Stimulated activated CD4-positive, alpha-beta T cell treated with anti-CD3 and anti-CD28 coated beads, Interleukin-12 subunit alpha, Interleukin-12 subunit beta, amount 100 ng/mL, for 4 hours (primary cell): ENCODE results near the gene TBL1XR1.
A peak's percentile ranks its signal among the peaks of the same experiment; 100 is the strongest.
"Not testable (repeated sequence)": the region's sequence is repeated elsewhere in the genome, so short reads cannot be mapped to it uniquely, and the experiment has no call there.

Source experiments
- DNase-seq: peaks from one replicate; pipeline ENCODE4 v3.0.0-alpha.2; 2020

Gene TBL1XR1

DNA sequence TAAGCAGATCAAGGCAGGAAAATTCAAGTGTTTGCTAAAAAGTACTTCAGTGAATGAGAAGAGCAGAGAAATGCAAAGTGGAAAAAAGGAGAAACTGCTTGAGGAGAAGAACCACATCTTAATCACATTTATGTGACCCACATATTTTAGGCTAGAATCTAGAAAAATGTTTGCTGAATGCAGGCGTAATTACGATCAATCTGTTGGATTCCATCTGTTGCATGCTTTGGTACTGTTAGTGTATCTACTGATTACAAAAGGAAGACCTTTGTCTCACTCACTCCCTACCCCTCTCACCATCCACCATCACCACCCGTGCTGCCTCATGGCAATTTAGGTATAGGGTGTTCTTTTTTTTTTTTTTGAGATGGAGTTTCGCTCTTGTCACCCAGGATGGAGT is 9.7 kb upstream of the TBL1XR1 start:
- DNase-seq = no peak

DNA sequence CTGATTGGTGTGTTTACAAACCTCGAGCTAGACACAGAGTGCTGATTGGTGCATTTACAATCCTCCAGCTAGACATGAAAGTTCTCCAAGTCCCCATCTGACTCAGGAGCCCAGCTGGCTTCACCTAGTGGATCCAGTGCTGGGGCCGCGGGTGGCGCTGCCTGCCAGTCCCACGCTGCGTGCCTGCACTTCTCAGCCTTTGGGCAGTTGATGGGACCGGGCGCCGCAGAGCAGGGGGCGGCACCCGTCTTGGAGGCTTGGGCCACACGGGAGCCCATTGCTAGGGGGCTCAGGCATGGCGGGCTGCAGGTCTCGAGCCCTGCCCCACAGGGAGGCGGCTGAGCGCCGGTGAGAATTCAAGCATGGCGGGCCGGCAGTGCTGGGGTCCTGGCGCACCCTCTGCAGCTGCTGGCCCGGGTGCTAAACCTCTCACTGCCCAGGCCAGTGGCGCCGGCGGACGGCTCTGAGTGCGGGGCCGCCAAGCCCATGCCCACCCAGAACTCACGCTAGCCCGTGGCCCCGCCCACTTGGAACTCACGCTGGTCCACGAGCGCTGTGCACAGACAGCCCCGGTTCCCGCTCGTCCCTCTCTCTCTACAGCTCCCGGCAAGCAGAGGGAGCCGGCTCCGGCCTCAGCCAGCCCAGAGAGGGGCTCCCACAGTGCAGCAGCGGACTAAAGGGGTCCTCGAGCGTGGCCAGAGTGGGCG is 6.6 kb upstream of the TBL1XR1 start:
- no peak for DNase-seq

DNA sequence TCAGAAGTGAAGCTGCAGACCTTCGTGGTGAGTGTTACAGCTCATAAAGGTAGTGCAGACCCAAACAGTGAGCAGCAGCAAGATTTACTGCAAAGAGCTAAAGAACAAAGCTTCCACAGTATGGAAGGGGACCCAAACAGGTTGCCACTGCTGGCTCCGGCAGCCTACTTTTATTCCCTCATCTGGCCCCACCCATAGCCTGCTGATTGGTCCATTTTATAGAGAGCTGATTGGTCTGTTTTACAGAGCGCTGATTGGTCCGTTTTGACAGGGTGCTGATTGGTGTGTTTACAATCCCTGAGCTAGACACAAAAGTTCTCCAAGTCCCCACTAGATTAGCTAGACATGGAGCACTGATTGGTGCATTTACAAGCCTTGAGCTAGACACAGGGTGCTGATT is 5.7 kb upstream of the TBL1XR1 start:
- DNase-seq = not testable (repeated sequence)

DNA sequence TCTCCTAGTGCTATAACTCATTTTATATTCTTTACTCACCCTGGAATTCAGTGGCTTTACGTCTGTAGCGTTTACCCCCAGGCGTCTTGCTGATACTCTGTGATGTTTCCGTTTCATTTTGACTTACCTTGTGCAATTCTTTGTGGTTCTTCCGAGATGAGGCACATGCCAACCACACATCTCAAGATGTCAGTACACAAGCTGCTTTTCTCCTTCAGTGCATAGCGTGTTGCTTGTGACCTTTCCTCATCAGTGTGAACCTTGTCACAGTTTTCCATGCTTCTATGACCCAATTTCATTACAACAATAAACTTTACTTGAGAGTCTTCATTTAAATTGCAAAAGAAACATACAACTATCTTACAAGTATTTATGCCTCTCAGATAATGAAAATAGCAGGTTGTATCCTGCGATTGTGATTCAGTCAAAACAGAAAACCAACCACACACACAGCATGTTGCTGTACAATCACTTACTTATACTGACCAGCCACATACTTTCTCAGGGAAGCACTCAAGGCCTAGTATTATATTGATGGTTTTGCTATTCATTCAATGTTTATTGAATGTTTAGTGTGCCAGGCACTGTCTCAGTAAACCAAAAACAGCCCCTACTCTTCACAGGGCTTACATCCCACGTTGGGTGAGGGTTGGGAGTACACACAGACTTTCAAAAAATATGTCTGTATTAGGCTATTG is 4.6 kb upstream of the TBL1XR1 start:
- peak; percentile 25 for DNase-seq

DNA sequence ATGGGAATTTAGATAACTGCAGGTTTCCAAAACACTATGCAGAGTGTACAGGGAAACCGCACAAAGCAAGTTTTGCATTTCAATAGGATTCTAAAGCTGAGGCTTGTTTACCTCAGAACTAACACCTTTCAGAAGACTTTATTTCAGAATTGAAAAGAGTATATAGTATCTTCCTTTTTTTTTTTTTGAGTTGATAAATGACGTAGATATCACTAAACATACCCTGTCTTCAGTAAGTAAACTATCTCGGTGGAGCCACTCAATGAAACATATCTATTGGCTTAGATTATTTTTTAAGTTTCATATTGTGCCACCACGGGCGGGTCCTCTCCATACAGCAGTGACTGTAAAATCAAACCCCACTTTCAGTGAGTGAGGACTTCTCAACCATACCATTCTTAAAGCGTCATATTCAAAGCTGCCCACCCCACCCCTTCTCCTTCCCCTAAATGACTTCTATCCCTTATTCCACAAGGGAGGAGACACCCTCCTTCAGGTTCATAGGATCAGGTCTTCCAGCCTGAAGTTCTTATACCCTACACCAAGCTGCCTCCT is 2.0 kb upstream of the TBL1XR1 start:
- DNase-seq = no peak

DNA sequence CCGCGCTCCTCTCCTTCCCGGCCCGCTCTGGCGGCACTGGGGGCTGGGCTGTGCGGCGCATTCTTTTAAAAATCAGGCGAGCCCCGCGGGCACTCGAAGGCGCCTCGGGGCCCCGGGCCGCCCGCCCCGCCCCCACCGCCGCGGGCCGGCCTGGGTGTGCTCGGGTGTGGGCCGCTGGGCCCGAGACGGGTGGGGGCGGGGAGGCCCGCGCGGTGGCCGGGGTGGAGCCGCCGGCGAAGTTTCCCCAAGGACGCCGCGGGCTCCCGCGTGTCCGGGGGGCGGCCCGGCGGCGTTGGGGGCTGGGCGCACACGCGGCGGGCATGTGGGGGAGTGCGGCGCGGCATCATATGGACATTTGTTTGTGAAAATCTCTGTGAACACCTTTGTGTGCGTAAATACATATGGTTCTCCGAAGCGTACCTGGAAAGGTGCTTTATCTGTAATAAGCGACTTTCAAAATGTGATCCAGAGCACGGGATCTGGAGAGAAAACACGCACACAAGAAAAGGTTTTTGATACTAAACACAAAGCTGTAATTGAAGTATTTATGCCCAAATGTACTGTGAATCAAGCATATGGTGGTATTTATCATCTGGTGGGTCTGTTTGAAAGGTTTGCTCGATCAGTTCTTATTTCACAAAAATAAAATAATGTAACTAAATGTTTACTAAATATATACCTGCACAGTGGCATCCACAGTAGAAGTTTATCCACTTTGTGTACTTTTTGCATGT is 612 bp upstream of the TBL1XR1 start:
- peak; percentile 49 for DNase-seq

DNA sequence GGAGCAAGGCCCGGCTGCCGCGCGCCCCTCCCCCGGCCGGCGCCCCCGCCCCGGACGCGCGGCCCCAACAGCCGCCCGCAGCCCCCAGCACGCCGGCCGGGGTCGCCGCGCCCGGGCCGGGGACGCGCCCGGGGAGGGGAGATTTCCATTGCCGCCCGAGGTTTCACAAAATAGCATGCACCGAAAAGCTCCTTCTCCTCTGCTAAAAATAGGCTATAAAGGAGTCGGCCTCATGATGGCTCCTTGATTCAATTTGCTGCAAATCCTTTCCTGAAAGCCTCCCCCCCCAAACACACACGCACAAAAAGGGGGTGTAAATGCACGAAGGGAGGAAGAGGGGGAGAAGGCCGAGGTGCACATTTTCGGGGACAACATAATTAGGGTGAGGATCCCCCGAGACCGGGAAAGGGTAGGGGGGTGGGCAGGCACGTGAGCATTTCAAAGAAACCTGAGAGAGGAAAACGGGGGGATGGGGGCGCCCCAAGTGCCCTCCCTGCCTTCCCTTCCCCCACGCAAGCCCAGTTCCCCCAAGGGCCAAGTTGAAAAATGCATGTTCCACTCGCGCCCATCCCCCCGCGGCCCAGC is 734 bp downstream of the TBL1XR1 start:
- DNase-seq = peak; percentile 23

DNA sequence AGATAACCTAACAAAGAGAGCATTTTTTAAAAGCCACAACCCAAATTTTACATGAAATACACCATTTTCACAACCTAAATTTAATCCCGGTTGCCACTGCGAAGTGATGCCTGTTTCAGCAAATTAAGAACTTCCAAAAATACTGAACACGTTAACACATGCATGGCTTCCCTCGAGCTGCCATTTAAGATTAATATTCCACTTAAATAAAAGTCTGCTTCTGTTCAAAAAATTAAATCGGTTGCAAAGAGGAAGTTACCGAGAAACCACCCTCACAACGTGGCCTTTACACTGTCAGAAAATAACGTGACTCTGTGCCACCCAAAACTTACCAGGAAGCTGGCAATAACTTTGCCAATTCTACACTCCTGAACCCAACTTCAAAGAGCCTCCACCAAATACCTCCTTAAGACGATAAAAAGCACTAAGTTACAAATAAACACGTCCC is 1.2 kb downstream of the TBL1XR1 start:
- no peak for DNase-seq

DNA sequence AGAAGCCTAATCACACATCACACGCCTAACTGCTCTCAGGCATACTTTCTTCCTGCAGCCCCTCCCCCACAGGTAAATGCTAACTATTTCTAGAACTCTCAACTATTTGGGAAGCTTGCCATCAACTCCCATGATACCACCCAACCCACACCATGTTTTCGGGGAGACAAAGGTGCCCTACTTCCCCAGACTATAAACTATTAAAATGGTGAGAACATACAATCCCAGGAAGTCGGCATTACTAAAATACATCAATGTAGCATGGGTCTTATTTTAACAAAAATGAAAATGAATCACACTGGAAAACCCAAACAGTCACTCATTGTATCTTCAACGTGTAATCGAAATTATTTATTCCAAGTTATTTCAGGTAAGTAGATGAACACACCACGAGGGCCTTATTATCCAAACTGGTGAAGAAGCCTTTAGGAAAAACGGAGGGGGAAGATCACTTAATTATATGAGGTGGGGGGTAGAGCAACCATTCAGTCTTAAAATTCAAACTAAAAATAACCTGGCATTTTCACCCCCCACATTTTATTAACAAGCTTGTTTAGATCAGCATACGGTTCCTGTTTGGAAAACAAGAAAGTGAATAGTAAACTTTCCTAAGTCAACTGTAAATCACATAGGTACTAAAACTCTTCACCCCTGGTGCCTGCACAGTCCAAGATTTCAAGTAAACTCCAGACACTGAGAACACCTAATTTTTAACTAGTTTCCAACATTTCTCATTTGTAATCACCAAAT is 1.9 kb downstream of the TBL1XR1 start:
- DNase-seq = no peak

DNA sequence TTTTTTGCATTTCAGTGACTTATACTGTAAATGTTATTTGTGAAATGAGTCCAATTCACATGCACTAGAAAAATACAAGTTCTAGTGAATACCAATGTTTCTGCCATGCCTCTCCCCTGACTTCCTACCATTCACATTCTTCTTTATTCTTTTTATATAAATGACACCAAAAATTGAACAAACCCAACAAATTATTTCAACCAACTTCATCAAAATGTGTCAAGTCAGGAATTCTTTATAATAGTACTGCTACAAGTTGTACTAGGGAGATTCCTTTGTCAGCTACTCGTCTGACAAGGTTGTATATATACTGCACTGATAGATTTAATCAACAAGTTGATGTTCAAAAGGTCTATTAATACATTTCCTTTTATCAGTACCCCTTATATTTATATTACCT is 3.0 kb downstream of the TBL1XR1 start:
- DNase-seq = no peak

DNA sequence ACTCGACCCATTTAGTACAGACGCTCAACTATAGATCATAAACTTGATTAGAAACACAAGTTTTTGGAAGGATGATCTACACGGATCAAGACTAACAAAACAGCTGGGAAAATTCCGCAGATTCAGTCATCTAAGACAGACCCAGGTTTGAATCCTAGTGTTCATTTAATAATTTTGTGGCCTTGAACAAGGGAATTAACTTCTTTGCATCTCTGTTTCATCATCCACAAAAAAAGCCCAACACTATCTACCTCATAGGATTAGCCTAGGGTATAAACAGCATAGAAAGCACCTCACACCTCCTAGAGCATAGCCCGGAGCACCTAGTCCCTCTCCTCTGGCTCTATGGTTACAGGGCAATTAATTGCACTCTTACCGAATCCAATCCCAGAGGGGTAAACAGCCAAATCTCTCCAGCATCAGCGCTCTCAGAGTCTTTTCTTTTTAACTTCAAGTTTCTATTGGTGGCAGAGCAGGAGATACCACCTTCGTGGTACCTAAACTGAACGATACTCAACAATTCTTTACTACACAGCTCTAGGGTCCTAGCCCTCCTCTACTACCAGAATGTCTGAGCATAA is 3.5 kb downstream of the TBL1XR1 start:
- no peak for DNase-seq

DNA sequence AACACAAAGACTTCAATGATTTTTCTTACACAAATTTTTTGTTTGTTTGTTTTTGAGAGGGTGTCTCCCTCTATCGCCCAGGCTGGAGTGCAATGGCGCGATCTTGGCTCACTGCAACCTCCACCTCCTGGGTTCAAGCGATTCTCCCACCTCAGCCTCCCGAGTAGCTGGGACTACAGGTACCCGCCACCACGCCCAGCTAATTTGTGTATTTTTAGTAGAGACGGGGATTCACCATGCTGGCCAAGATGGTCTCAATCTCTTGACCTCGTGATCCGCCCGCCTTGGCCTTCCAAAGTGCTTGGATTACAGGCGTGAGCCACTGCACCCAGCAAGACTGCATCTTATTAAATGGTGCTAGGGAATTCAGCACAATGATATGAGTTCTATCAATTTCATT is 4.0 kb downstream of the TBL1XR1 start:
- DNase-seq = not testable (repeated sequence)

DNA sequence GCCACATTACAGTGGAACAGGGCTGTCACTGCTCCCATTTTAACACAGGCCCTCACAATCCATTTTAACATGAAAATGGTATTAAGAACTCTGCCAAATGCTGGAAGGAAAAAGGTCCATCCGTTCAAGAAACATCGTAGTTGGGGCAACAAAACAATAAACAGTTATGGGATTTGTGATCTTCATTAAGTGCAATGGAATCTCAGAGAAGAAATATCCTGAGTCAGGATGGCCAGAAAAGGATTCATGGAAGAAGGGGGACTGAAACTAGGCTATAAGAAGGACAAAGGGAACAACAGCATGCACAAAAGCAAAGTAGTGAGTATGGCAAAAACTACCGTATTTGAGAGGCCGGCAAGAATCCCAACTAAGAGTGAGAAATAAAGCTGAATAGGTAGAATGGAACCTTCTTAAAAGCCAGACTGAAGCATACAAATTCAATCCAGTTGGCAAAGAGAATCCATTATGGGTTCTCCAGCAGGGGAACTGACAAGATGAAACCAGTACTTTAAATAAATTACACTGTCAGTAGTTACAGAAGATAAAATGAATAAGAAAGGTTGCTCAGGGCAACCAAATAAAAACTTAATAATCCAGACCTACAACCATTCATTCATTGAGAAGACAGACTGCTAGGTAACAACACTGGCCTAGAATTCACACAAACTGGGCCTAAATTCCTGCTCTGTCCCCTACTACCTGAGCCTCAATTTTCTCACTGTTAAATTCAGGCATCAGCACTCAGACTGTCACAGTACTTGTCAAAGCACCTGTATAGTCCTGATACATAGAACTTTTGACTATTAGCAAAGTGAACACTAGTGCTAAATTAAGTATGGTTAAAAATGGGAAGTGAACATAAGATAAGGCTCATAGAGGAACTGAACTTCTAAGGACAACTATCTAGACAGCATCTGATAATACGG is 6.3 kb downstream of the TBL1XR1 start:
- DNase-seq = no peak

DNA sequence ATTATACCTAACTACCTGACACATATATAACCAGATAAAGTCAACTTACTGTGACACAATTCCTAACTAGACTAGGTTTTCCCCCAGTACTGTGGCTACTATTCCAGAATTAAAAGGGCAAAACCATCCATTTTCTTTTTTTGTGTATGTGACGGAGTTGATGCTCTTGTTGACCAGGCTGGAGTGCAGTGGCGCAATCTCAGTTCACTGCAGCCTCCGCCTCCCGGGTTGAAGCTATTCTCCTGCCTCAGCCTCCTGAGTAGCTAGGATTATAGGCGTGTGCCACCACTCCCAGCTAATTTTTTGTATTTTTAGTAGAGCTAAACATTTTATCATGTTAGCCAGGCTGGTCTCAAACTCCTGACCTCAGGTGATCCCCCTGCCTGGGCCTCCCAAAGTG is 7.1 kb downstream of the TBL1XR1 start:
- DNase-seq = not testable (repeated sequence)

DNA sequence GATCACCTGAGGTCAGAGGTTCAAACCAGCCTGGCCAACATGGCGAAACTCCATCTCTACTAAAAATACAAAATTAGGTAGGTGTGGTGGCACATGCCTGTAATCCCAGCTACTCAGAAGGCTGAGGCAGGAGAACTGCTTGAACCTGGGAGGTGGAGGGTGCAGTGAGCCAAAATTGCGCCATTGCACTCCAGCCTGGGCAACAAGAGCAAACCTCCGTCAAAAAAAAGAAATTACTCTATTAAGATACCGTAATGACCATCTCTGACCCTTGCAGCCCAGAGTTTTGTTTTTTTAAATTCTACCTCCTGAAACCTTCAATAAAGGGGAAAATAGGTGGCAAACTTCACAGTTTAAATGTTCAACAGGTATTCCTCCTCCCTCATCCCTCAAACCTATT is 9.0 kb downstream of the TBL1XR1 start:
- DNase-seq = not testable (repeated sequence)

DNA sequence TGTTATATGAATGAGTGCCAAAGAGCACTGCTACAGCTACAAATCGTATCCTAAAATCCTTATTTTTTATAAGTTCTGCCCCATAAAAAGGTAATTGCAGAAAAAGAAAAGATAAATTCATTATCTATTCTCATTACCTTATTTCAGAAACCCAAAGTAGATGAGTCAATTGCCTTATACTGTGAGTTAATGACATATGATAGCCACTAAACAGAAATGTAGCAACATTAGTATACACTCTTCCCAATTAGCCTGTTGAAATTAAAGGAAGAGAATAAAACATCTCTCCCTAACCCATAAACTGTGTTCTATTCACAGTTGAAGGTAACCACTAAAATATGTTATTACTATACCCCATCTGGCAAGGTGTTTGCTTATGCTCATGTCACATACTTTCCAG is 11.0 kb downstream of the TBL1XR1 start:
- no peak for DNase-seq

DNA sequence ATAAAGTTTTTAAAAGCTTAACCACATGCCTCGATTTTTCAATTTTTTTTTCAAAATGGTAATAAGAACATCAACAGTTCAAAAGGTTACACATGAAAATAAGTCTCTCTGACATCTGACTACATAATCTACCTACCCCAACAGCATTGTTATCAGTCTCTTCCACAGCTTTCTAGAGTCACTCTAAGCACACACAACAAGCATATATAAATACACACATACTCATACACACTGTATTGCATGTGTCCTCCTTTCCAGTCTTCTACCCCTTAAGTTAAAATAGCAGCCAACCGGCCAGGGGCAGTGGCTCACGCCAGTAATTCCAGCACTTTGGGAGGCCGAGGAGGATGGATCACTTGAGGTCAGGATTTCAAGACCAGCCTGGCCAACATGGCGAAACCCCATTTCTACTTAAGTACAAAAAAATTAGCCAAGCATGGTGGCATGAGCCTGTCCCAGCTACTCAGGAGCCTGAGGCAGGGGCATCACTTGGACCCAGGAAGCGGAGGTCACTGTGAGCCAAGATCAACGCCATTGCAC is 12.2 kb downstream of the TBL1XR1 start:
- no peak for DNase-seq

DNA sequence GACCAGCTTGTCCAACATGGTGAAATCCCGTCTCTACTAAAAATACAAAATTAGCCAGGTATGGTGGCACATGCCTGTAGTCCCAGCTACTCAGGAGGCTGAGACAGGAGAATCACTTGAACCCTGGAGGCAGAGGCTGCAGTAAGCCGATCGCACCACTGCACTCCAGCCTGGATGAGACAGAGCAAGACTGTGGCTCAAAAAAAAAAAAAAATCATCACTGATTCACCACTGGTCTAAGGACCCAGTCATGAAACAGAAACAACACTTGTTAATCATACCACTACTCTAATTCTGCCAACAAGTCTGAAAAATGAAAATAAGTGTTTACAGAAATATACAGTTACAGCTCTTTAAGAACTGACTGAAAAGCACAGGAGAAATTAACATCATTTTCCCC is 12.7 kb downstream of the TBL1XR1 start:
- DNase-seq = peak; percentile 17

DNA sequence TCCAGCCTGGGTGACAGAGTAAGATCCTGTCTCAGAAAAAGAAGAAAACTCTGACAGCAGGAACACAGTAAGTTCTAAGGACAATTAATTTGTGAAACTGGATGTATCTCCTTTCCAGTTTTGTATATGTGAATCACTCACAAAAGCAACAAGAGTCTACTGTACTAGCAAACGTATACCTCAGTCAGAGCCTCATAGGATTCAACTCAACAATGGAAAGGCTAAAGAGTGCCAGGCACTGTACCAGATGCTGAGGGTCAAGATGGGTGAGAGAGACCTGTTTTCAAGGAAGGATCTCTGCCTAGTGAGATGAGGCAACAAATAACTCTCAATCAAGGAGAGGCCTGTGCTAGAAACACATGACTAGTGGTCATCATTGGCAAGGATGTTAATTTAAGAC is 14.9 kb downstream of the TBL1XR1 start:
- DNase-seq = no peak

DNA sequence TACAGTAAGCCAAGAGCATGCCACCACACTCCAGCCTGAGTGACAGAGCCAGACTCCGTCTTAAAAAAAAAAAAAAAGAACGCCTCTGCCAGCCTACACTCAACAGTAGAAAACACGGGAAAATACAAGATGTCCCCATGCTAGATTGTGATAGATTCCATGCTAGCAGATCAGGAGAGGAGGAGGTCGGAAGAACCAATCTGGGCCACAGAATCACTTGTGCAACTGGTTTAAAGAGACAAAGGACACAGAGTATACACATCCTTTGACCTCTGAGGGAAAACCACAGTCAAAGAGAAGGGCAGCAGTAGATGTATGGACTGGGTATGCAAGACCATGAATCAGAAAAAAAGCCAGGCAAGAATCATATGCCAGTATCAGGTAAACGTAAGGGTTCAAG is 15.9 kb downstream of the TBL1XR1 start:
- no peak for DNase-seq

DNA sequence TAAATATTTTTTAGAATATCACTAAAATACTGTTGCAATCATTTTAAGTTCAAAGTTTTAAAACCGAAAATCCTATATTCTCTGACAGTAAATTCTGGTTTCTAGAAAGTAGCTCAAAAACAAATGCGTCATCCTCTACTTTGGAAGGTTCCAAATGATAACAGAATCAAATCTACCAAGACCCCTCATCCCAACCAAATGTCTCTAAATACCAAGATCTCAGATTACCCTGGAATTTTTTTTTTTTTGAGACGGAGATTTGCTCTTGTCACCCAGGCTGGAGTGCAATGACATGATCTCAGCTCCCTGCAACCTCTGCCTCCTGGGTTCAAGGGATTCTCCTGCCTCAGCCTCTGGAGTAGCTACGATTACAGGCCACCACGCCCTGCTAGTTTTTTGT is 16.8 kb downstream of the TBL1XR1 start:
- DNase-seq = no peak
